BJ (cell line): ENCODE data around the gene PDE4D. TPM values are rescaled to one million over a fixed set of nuclear protein-coding genes. Genes with fewer than 3 reads are reported as not detected.

Source experiments
- CTCF ChIA-PET: fragments of 350-600 bp; formaldehyde crosslinking; extraction: SDS; loops from one replicate; lab custom pipeline; 2021; ENCODE audit warnings: antibody characterized with exemption, inconsistent platforms; lab: Yijun Ruan, JAX
- POLR2A ChIA-PET: fragments of 300-600 bp; sonication (Branson Sonifier 250); formaldehyde crosslinking; extraction: SDS; loops from one replicate; lab custom pipeline; 2021; ENCODE audit warnings: antibody characterized with exemption; lab: Charles Lee
- DNase-seq: peaks from one replicate; pipeline ENCODE4 v3.0.0-alpha.2; 2011; ENCODE audit warnings: low read depth
- H3K27me3 ChIP-seq: 2 replicates; pipeline ENCODE4 v1.6.0; 2011; ENCODE audit warnings: low read length; ENCODE audit not compliant: control insufficient read depth, insufficient read depth
- H3K36me3 ChIP-seq: 2 replicates; pipeline ENCODE4 v1.5.1; 2011; ENCODE audit warnings: low read length; ENCODE audit not compliant: control insufficient read depth, insufficient read depth
- H3K4me3 ChIP-seq: 2 replicates; pipeline ENCODE4 v1.5.1; 2011; ENCODE audit warnings: low read depth, mild to moderate bottlenecking, control low read depth, low read length
- CTCF ChIP-seq: IDR thresholded peaks from 2 replicates; pipeline ENCODE4 v1.5.1; 2011; ENCODE audit warnings: low read depth, mild to moderate bottlenecking, control low read depth, inconsistent platforms, low read length, moderate library complexity; ENCODE audit not compliant: insufficient read depth
- polyA plus RNA-seq: library from polyadenylated mRNA; depleted of rRNA; stranded (reverse); fragments of >200 nt; gene quantifications from 2 replicates; pipeline ENCODE4 v1.2.3, GENCODE V29; 2011

The PDE4D gene
- polyA plus RNA-seq, 1 experiment: 2.8 TPM

GRCh38 chr5:59725392-59725767, 168.1 kb downstream of the PDE4D start:
- Histone ChIP-seq H3K4me3 (no peak overlapping the region), H3K36me3 (no peaks in the 10 kb centered on the region), H3K27me3 (no peaks in the 10 kb centered on the region)
- TF ChIP-seq CTCF: no peak
- POLR2A ChIA-PET: no interaction called here
- no peak for DNase-seq
- CTCF ChIA-PET: interaction anchor here (1.4 to 2.0 kb wide), 3 partner anchors 16 to 28 kb away, joined by 3 to 8 read pairs (median 5); no protein-coding TSS in a partner anchor

- CTCF ChIA-PET: interaction anchor here (0.6 to 2.0 kb wide), 6 partner anchors 8 to 86 kb away, joined by 3 to 8 read pairs (median 4); no protein-coding TSS in a partner anchor
- no peak overlapping the region for H3K4me3 ChIP-seq
- no peak for DNase-seq
- TF ChIP-seq CTCF: peak; percentile 61
- POLR2A ChIA-PET: no interaction called here
- no peaks in the 10 kb centered on the region for H3K36me3 ChIP-seq
- no peaks in the 10 kb centered on the region for H3K27me3 ChIP-seq
These were observed 168.8 kb downstream of the PDE4D start for GRCh38 chr5:59724482-59725391.

- Histone ChIP-seq H3K36me3 (no peaks in the 10 kb centered on the region), H3K27me3 (no peaks in the 10 kb centered on the region), H3K4me3 (no peak overlapping the region)
- DNase-seq: no peak
- TF ChIP-seq CTCF: no peak
- ChIA-PET CTCF (no interaction called here), POLR2A (no interaction called here)
These were observed 170.7 kb downstream of the PDE4D start for GRCh38 chr5:59722874-59723273.

GRCh38 chr5:59721741-59722140, 171.8 kb downstream of the PDE4D start:
- no peaks in the 10 kb centered on the region for H3K27me3 ChIP-seq
- H3K36me3 ChIP-seq: no peaks in the 10 kb centered on the region
- no peak for DNase-seq
- ChIA-PET CTCF (no interaction called here), POLR2A (no interaction called here)
- no peak overlapping the region for H3K4me3 ChIP-seq
- TF ChIP-seq CTCF: no peak

GRCh38 chr5:59720063-59720462, 173.5 kb downstream of the PDE4D start:
- no peak for TF ChIP-seq CTCF
- H3K36me3 ChIP-seq: no peaks in the 10 kb centered on the region
- ChIA-PET CTCF (interaction anchor here (0.8 kb wide), 1 partner anchor 80 kb away, joined by 3 read pairs; no protein-coding TSS in a partner anchor), POLR2A (no interaction called here)
- no peak overlapping the region for H3K4me3 ChIP-seq
- no peak for DNase-seq
- H3K27me3 ChIP-seq: no peaks in the 10 kb centered on the region
